ENCODE data around the gene ATG2B. TPM values are rescaled to one million over a fixed set of nuclear protein-coding genes. Genes with fewer than 3 reads are reported as not detected.

The ATG2B gene
- total and polyA plus RNA-seq, 2 of the 4 experiments (the other 2 are of a cell fraction): 6.9 to 22.0 TPM

GRCh38 chr14:96357216-96357615, 5.9 kb downstream of the ATG2B start:
- no peak overlapping the region for H2AK5ac ChIP-seq (ENCODE audit: low read depth, low read length)
- H3K27ac ChIP-seq (ENCODE audit: insufficient read depth, low read length): no peak overlapping the region
- H4K5ac ChIP-seq (ENCODE audit: low read depth, low read length): no peak overlapping the region
- no peak overlapping the region for H4K8ac ChIP-seq (ENCODE audit: low read depth in 2 of 2, low read length in 2 of 2)
- in situ Hi-C loops (cut with MboI; ENCODE audit: low sequenced_read_pairs): no loop called here
- POLR2A ChIA-PET (ENCODE audit: unreplicated experiment): no interaction called here
- TF ChIP-seq SMC3 (IDR thresholded peaks at IDR 0.05; ENCODE audit: low read depth, low read length) (no peak), CTCF (conservative IDR thresholded peaks at IDR 0.05; ENCODE audit: low read depth, low read length) (no peak), POLR2A (IDR thresholded peaks at IDR 0.05; ENCODE audit: low read depth, low read length) (no peak), MXI1 (IDR thresholded peaks at IDR 0.05; ENCODE audit: borderline replicate concordance, low read depth, low read length) (no peak), BHLHE40 (IDR thresholded peaks at IDR 0.05; ENCODE audit: low read depth, low read length) (no peak)
- no peak overlapping the region for H3K56ac ChIP-seq (ENCODE audit: extremely low read depth, insufficient read depth, low read length)
- no peak overlapping the region for H2BK20ac ChIP-seq (ENCODE audit: low read depth, low read length)
- peaks cover 21% of the 10 kb centered on the region; the same call in 1 of the 2 replicates for H4K20me1 ChIP-seq (ENCODE audit: insufficient read depth, low read length)
- no peak overlapping the region for H2AK9ac ChIP-seq (replicated peaks; ENCODE audit: low read depth, low read length, poor library complexity)
- H3K14ac ChIP-seq (replicated peaks; ENCODE audit: low read depth, low read length): no peak overlapping the region
- no TSS peak for BruUV-seq (replicated peaks)
- no peaks in the 10 kb centered on the region for H3K36me3 ChIP-seq (ENCODE audit: control insufficient read depth, insufficient read depth, low read length)
- no peak overlapping the region for H3K4me2 ChIP-seq (ENCODE audit: low read depth, low read length)
- H4K91ac ChIP-seq (ENCODE audit: insufficient read depth, low read depth, low read length): no peak overlapping the region
- no peaks in the 10 kb centered on the region for H3K9me3 ChIP-seq (ENCODE audit: control insufficient read depth, insufficient read depth, low read length)
- no peaks in the 10 kb centered on the region for H3K27me3 ChIP-seq (ENCODE audit: control insufficient read depth, insufficient read depth, low read length)
- H3K9me1 ChIP-seq (ENCODE audit: insufficient read depth, low read length): peaks cover 10% of the 10 kb centered on the region
- ATAC-seq (ENCODE audit: low read depth): no peak
- no peak overlapping the region for H3K9ac ChIP-seq (ENCODE audit: low read depth, low read length)
- DNase-seq: no peak
- no peak overlapping the region for H2BK15ac ChIP-seq (ENCODE audit: low read depth, low read length)
- H3K79me1 ChIP-seq (ENCODE audit: low read depth in 1 of 2, low read length in 2 of 2): peaks cover 16 to 50% of the 10 kb centered on the region in 2 experiments
- no peak overlapping the region for H2AFZ ChIP-seq (replicated peaks; ENCODE audit: low read length, poor library complexity)
- H3K23ac ChIP-seq (ENCODE audit: low read depth, low read length): no peak overlapping the region
- H2BK5ac ChIP-seq (ENCODE audit: low read depth, low read length, poor library complexity, severe bottlenecking): no peak overlapping the region
- CTCF ChIA-PET: interaction anchor here (0.8 kb wide), 2 partner anchors 13 to 16 kb away, joined by 3 to 4 read pairs; no protein-coding TSS in a partner anchor
- H3K4me3 ChIP-seq (ENCODE audit: insufficient read depth, low read depth, low read length): no peak overlapping the region
- no peak overlapping the region for H2BK120ac ChIP-seq (ENCODE audit: low read depth, low read length)
- peaks cover 8% of the 10 kb centered on the region for H3K4me1 ChIP-seq (ENCODE audit: control insufficient read depth, insufficient read depth, low read length)
- dilution Hi-C loops (cut with HindIII; ENCODE audit: low sequenced_read_pairs, unreplicated experiment): no loop called here
- H3K4ac ChIP-seq (ENCODE audit: low read depth, low read length): no peak overlapping the region
- H3K18ac ChIP-seq (ENCODE audit: low read depth, low read length): no peak overlapping the region
- no CpG with 5 or more reads among the region's 3 CpGs for WGBS, 2 experiments (ENCODE audit: extremely low coverage in 2 of 2, insufficient read length in 1 of 2)
- intact Hi-C loops (cut with micrococcal nuclease): no loop called here

All from IMR-90 (cell line).